C4-2B (cell line): ENCODE measurements around the gene CRELD2.

Experiments used
- H3K27ac ChIP-seq: fragments of 450-650 bp; 2 replicates; pipeline ENCODE4 v1.5.1; 2017
- ZFX ChIP-seq: fragments of 450-650 bp; IDR thresholded peaks from 2 replicates; pipeline ENCODE4 v1.6.1; 2017
- TF ChIP-seq, protein P1 (sequence below): fragments of 450-650 bp; conservative IDR thresholded peaks from 2 replicates; pipeline ENCODE4 v1.5.1; 2017; ENCODE audit warnings: mild to moderate bottlenecking

Gene CRELD2

DNA sequence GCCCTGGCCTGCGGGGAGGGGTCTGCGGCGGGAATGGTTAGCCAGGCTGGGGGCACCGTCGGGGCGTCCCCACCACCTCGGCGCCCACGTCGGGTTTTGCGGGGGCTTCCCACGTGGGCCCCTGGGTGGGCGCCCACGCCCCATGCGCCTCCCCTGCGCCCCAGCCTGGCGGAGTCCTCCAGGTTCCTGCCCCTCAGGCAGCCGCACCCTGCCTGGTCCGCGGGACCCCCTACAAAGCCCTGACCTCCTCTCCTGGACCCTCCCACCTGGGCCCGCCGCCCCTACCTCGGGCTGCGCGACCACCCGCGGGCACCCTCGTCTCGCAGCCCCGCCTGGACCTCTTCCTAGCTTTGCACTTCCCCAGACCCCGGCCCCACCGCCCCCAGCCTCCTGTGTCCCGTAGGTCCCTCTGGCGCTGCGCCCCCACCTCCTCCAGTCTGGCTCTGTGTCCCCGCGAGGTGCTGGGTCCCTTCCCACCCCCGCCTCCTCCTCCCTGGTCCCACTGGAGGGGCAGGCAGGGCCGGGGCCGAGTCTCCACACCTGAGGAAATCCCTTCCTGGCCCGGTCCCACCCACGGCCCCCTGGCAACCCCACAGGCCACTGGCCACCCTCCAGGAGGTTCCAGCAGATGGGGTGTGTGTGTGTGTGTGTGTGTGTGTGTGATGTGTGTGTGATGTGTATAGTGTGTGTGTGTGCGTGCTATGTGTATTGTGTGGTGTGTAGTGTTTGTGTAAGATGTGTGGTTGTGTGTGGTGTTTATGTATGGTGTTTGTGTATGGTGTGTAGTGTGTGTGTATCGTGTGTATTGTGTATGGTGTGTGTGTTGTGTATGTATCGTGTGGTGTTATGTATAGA is 54.0 kb downstream of the CRELD2 start:
- H3K27ac ChIP-seq: no peak overlapping the region
- TF ChIP-seq, protein P1, sequence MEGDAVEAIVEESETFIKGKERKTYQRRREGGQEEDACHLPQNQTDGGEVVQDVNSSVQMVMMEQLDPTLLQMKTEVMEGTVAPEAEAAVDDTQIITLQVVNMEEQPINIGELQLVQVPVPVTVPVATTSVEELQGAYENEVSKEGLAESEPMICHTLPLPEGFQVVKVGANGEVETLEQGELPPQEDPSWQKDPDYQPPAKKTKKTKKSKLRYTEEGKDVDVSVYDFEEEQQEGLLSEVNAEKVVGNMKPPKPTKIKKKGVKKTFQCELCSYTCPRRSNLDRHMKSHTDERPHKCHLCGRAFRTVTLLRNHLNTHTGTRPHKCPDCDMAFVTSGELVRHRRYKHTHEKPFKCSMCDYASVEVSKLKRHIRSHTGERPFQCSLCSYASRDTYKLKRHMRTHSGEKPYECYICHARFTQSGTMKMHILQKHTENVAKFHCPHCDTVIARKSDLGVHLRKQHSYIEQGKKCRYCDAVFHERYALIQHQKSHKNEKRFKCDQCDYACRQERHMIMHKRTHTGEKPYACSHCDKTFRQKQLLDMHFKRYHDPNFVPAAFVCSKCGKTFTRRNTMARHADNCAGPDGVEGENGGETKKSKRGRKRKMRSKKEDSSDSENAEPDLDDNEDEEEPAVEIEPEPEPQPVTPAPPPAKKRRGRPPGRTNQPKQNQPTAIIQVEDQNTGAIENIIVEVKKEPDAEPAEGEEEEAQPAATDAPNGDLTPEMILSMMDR: no peak
- TF ChIP-seq ZFX: no peak

DNA sequence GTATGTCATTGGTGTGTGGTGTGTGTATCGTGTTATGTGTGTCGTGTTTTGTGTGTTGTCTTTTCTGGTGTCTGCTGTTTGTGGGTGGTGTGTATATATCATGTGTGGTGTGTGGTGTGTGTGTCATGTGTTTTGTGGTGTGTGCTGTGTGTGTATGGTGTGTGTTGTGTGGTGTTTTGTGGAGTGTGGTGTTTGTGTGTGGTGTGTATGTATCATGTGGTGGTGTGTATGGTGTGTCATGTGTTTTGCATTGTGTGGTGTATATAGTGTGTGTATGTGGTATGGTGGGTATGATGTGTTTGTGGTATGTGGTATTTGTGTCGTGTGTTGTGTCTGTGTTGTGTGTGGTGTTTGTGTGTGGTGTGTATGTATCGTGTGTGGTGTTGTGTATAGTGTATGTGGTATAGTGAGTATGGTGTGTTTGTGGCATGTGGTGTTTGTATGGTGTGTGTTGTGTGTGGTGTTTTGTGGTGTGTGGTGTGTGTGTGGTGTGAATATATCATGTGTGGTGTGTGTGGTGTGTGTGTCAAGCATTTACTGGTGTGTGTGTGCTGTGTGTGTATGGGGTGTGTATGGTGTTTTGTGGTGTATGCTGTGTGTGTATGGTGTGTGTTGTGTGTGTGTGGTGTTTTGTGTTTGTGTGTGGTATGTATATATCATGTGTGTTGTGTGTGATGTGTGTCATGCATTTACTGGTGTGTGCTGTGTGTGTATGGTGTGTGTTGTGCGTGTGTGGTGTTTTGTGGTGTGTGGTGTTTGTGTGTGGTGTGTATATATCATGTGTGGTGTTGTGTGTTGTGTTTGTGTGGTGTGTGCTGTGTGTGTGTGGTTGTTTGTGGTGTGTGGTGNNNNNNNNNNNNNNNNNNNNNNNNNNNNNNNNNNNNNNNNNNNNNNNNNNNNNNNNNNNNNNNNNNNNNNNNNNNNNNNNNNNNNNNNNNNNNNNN is 54.9 kb downstream of the CRELD2 start:
- no peak overlapping the region for H3K27ac ChIP-seq

DNA sequence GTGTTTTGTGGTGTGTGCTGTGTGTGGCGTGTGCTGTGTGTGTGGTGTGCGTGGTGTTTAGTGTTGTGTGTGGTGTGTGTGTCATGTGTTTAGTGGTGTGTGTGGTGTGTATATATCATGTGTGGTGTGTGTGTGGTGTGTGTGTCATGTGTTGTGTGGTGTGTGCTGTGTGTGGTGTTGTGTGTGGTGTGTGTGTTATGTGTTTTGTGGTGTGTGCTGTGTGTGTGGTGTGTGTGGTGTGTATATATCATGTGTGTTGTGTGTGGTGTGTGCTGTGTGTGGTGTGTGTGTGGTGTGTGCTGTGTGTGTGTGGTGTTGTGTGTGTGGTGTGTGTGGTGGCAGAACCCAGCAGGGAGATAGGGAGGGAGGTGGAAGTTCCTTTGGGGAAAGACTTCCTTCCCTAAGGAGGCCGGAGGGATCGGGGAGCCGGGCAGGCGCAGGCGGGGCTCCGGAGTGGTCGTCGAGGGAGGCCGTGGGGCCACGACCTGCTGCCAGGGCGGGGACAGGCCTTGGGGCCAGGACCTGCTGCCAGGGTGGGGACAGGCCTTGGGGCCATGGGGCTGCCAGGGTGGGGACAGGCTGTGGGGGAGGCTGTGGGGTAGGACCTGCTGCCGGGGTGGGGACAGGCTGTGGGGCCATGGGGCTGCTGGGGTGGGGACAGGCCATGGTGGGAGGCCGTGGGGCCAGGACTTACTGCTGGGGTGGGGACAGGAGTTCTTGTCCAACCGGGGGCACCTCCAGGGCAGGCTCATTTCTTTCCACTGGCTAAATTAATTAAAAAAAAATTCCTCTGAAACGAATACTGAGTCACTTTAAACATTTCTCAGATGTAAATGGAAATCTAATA is 57.3 kb downstream of the CRELD2 start:
- no peak overlapping the region for H3K27ac ChIP-seq
- TF ChIP-seq ZFX: no peak

More for the DNA sequence above, 54.9 kb downstream of the CRELD2 start:
- no peak for TF ChIP-seq ZFX
- TF ChIP-seq, protein P1: no peak

DNA sequence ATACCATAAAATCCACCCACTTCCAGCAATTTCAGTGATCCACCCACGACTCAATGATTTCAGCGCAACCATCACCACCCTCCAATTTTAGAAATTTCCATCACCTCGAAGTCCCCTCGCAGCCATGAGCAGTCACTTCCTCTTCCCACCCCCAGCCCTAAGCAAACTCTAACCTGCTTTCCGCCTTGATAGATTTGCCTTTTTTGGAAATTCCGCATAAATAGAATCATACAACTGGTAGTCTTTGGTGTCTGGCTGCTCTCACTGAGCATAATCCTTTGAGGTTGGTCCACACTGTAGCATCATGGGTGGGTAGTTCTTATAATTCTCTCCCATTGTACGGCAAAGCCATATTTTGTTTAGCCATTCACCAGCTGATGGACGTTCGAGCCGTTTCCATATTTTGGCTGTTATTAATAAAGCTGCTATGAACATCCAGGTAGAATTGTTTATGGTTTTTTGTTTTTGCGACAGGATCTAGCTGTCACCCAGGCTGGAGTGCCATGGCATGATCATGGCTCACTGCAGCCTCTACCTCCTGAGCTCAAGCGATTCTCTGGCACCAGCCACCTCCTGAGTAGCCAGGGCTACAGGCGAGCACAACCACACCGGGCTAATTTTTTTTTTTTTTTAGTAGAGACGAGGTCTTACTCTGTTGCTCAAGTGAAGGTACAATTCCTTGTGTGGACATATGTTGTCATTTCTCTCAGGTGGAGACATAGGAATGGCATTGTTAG is 58.2 kb downstream of the CRELD2 start:
- TF ChIP-seq ZFX: no peak
- TF ChIP-seq, protein P1: no peak

More for the DNA sequence above, 58.2 kb downstream of the CRELD2 start:
- no peak overlapping the region for H3K27ac ChIP-seq
